Suprapubic skin (tissue), 4 donors: ENCODE results near the gene DEUP1.

Experiments used
- EP300 ChIP-seq: sonication (generic); formaldehyde crosslinking; IDR thresholded peaks from one replicate; pipeline ENCODE4 v1.6.1; 2017; ENCODE audit warnings: antibody characterized with exemption
- POLR2A ChIP-seq, 2 donors: fragments of 450-650 bp; IDR thresholded peaks; one replicate each; pipeline ENCODE4 v1.6.1; 2017; ENCODE audit warnings: antibody characterized with exemption in 2 of 2, mild to moderate bottlenecking in 2 of 2, moderate library complexity in 2 of 2
- POLR2AphosphoS5 ChIP-seq, 3 donors: sonication (generic); formaldehyde crosslinking; IDR thresholded peaks; one replicate each; pipeline ENCODE4 v1.6.1; 2017; ENCODE audit warnings: antibody characterized with exemption in 3 of 3
- TF ChIP-seq, protein P1 (sequence below), 2 donors: fragments of 200-600 bp in 1 of 2; fragments of 450-650 bp in 1 of 2; sonication (generic) in 1 of 2; IDR thresholded peaks; one replicate each; pipeline ENCODE4 v1.5.1; 2016 to 2019; ENCODE audit warnings: antibody characterized with exemption in 2 of 2, mild to moderate bottlenecking in 1 of 2, moderate library complexity in 1 of 2

DNA sequence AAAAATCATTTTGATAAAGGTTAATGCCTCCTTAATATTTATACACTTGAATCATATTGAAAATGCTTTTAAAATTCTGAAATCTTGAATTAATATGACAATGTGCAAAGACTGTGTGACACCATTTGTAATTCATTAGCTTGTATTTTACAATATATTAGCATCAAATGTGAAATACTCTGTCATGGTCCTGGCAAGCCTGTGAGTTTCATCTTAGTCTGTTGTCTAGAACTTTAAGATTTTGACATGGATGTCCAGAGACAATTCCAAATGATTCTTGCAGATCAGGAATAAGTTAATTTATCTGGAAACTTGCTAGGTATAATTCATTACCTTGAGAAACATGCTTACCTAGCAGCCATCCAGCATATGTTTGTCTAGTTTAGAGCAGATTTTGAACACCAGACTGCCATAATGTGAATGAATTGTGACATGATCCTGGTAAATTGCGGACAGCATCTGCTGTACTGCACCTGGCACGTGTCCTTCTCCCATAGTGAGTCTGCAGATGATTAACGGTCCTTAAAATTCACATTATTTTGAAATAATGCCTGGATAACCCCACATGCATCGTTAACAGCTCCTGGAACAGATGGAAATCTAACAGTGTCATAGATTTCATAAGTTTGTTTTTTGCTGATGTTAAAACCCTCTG is 34.5 kb upstream of the DEUP1 start:
- TF ChIP-seq, protein P1, sequence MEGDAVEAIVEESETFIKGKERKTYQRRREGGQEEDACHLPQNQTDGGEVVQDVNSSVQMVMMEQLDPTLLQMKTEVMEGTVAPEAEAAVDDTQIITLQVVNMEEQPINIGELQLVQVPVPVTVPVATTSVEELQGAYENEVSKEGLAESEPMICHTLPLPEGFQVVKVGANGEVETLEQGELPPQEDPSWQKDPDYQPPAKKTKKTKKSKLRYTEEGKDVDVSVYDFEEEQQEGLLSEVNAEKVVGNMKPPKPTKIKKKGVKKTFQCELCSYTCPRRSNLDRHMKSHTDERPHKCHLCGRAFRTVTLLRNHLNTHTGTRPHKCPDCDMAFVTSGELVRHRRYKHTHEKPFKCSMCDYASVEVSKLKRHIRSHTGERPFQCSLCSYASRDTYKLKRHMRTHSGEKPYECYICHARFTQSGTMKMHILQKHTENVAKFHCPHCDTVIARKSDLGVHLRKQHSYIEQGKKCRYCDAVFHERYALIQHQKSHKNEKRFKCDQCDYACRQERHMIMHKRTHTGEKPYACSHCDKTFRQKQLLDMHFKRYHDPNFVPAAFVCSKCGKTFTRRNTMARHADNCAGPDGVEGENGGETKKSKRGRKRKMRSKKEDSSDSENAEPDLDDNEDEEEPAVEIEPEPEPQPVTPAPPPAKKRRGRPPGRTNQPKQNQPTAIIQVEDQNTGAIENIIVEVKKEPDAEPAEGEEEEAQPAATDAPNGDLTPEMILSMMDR (IDR thresholded peaks at IDR 0.05): no peak
- TF ChIP-seq EP300 (no peak), POLR2AphosphoS5 (IDR thresholded peaks at IDR 0.05) (no peak), POLR2A (IDR thresholded peaks at IDR 0.05) (no peak)
